ENCODE results near the gene CHCHD5.
"Not testable (repeated sequence)": the region's sequence is repeated elsewhere in the genome, so short reads cannot be mapped to it uniquely, and the experiment has no call there.

The CHCHD5 gene

GRCh38 chr2:112566104-112566503, 18.3 kb upstream of the CHCHD5 start:
- Histone ChIP-seq H3K9me2 (replicated peaks; ENCODE audit: control insufficient read depth, low read length) (no peaks in the 10 kb centered on the region), H3K9me3 (ENCODE audit: control insufficient read depth, insufficient read depth, low read length) (no peaks in the 10 kb centered on the region), H3K4me2 (ENCODE audit: low read length) (no peak overlapping the region), H3K27me3 (ENCODE audit: control insufficient read depth, low read length) (no peaks in the 10 kb centered on the region), H3K36me3 (ENCODE audit: control insufficient read depth, low read length) (peaks cover 93% of the 10 kb centered on the region), H3K4me1 (ENCODE audit: control insufficient read depth, low read length) (no peaks in the 10 kb centered on the region), H3K27ac (ENCODE audit: low read depth, low read length) (no peak overlapping the region), H4K20me1 (ENCODE audit: control insufficient read depth, insufficient read depth, low read depth, low read length) (no peaks in the 10 kb centered on the region; the same call in 1 of the 2 replicates), H3K4me3 (ENCODE audit: low read length) (no peak overlapping the region), H3F3A (ENCODE audit: control insufficient read depth, insufficient read depth) (0 out of 2 replicates have a peak, but pooled peaks cover 3% of the 10 kb centered on the region), H3K79me2 (ENCODE audit: control insufficient read depth, low read length) (peaks cover 22% of the 10 kb centered on the region)
- no peak for TF ChIP-seq EZH2phosphoT487 (IDR thresholded peaks at IDR 0.05; ENCODE audit: borderline replicate concordance, low read length)
- no peak for TF ChIP-seq CTCF (IDR thresholded peaks at IDR 0.05; ENCODE audit: low read depth, low read length, poor library complexity, severe bottlenecking)

- H3K36me3 ChIP-seq (ENCODE audit: control insufficient read depth, low read length), result peaks cover 93% of the 10 kb centered on the region
- H3K4me3 ChIP-seq (ENCODE audit: low read length), result not testable (repeated sequence)
These were observed 17.9 kb upstream of the CHCHD5 start for GRCh38 chr2:112566508-112566907.

GRCh38 chr2:112572005-112572404, 12.4 kb upstream of the CHCHD5 start:
- TF ChIP-seq EZH2phosphoT487 (IDR thresholded peaks at IDR 0.05; ENCODE audit: borderline replicate concordance, low read length), result no peak
- TF ChIP-seq CTCF (IDR thresholded peaks at IDR 0.05; ENCODE audit: low read depth, low read length, poor library complexity, severe bottlenecking), result no peak
- Histone ChIP-seq H3K9me2 (replicated peaks; ENCODE audit: control insufficient read depth, low read length) (no peaks in the 10 kb centered on the region), H3K4me3 (ENCODE audit: low read length) (no peak overlapping the region), H3K4me1 (ENCODE audit: control insufficient read depth, low read length) (no peaks in the 10 kb centered on the region), H3K27ac (ENCODE audit: low read depth, low read length) (no peak overlapping the region), H3K79me2 (ENCODE audit: control insufficient read depth, low read length) (peaks cover 37% of the 10 kb centered on the region), H3K36me3 (ENCODE audit: control insufficient read depth, low read length) (peaks cover 99% of the 10 kb centered on the region), H4K20me1 (ENCODE audit: control insufficient read depth, insufficient read depth, low read depth, low read length) (no peaks in the 10 kb centered on the region), H3F3A (ENCODE audit: control insufficient read depth, insufficient read depth) (no peaks in the 10 kb centered on the region), H3K9me3 (ENCODE audit: control insufficient read depth, insufficient read depth, low read length) (no peaks in the 10 kb centered on the region), H3K4me2 (ENCODE audit: low read length) (no peak overlapping the region), H3K27me3 (ENCODE audit: control insufficient read depth, low read length) (no peaks in the 10 kb centered on the region)

More at GRCh38 chr2:112566508-112566907, 17.9 kb upstream of the CHCHD5 start:
- not testable (repeated sequence) for H4K20me1 ChIP-seq (ENCODE audit: control insufficient read depth, insufficient read depth, low read depth, low read length); H3K27ac ChIP-seq (ENCODE audit: low read depth, low read length); H3K9me3 ChIP-seq (ENCODE audit: control insufficient read depth, insufficient read depth, low read length); H3K27me3 ChIP-seq (ENCODE audit: control insufficient read depth, low read length); H3K4me2 ChIP-seq (ENCODE audit: low read length); H3F3A ChIP-seq (ENCODE audit: control insufficient read depth, insufficient read depth); H3K9me2 ChIP-seq (replicated peaks; ENCODE audit: control insufficient read depth, low read length); H3K4me1 ChIP-seq (ENCODE audit: control insufficient read depth, low read length)
- peaks cover 23% of the 10 kb centered on the region for H3K79me2 ChIP-seq (ENCODE audit: control insufficient read depth, low read length)

- no peak overlapping the region for H3K27ac ChIP-seq (ENCODE audit: low read depth, low read length)
- no peaks in the 10 kb centered on the region for H3K27me3 ChIP-seq (ENCODE audit: control insufficient read depth, low read length)
- H4K20me1 ChIP-seq (ENCODE audit: control insufficient read depth, insufficient read depth, low read depth, low read length), result no peaks in the 10 kb centered on the region
- H3K79me2 ChIP-seq (ENCODE audit: control insufficient read depth, low read length), result peaks cover 24% of the 10 kb centered on the region
- H3K9me2 ChIP-seq (replicated peaks; ENCODE audit: control insufficient read depth, low read length), result no peaks in the 10 kb centered on the region
- TF ChIP-seq EZH2phosphoT487 (IDR thresholded peaks at IDR 0.05; ENCODE audit: borderline replicate concordance, low read length) (no peak), CTCF (IDR thresholded peaks at IDR 0.05; ENCODE audit: low read depth, low read length, poor library complexity, severe bottlenecking) (no peak)
- no peak overlapping the region for H3K4me3 ChIP-seq (ENCODE audit: low read length)
- H3K4me2 ChIP-seq (ENCODE audit: low read length), result no peak overlapping the region
- H3K9me3 ChIP-seq (ENCODE audit: control insufficient read depth, insufficient read depth, low read length), result no peaks in the 10 kb centered on the region
- H3F3A ChIP-seq (ENCODE audit: control insufficient read depth, insufficient read depth), result peaks cover 26% of the 10 kb centered on the region
- H3K4me1 ChIP-seq (ENCODE audit: control insufficient read depth, low read length), result peaks cover 10% of the 10 kb centered on the region
- peaks cover 53% of the 10 kb centered on the region for H3K36me3 ChIP-seq (ENCODE audit: control insufficient read depth, low read length)
These were observed 6.7 kb upstream of the CHCHD5 start for GRCh38 chr2:112577756-112578155.

All from DOHH2 (cell line).